Left lung (tissue), 10 donors: ENCODE data around the gene EFCAB8. TPM values are rescaled to one million over a fixed set of nuclear protein-coding genes. Genes with fewer than 3 reads are reported as not detected.

Experiments
- ATAC-seq: fragments of 200-7000 bp; cut with Tn5 transposase; one replicate; pipeline ENCODE4 v1.9.1; 2020; ENCODE audit warnings: moderate library complexity
- DNase-seq, 4 donors: peaks; one replicate each; pipeline ENCODE4 v3.0.0-alpha.2; 2013 to 2020
- H3K27ac ChIP-seq, 2 donors: fragments of 200-600 bp; sonication (generic) in 1 of 2; one replicate each; pipeline versions ENCODE4 v1.5.0 to v1.8.0; 2020 to 2021
- H3K27me3 ChIP-seq, 2 donors: fragments of 200-600 bp; sonication (generic) in 1 of 2; one replicate each; pipeline versions ENCODE4 v1.5.0 to v1.8.0; 2020 to 2021
- H3K36me3 ChIP-seq, 2 donors: fragments of 200-600 bp; sonication (generic) in 1 of 2; one replicate each; pipeline versions ENCODE4 v1.5.0 to v1.8.0; 2020 to 2021
- H3K4me1 ChIP-seq, 2 donors: fragments of 200-600 bp; one replicate each; pipeline ENCODE4 v1.8.0; 2021
- H3K4me3 ChIP-seq, 2 donors: fragments of 200-600 bp; sonication (generic) in 1 of 2; one replicate each; pipeline versions ENCODE4 v1.5.0 to v1.8.0; 2020 to 2021; ENCODE audit warnings: mild to moderate bottlenecking in 1 of 2
- H3K9me3 ChIP-seq, 2 donors: fragments of 200-600 bp; sonication (generic) in 1 of 2; one replicate each; pipeline versions ENCODE4 v1.5.0 to v1.8.0; 2020 to 2021
- intact Hi-C, 2 donors: fragments of 100-400 bp; cut with DNase I; formaldehyde crosslinking; loops; one replicate each; pipeline versions ENCODE4 v1.11.2 to v1.14.2; 2022
- polyA plus RNA-seq, 6 donors: library from polyadenylated mRNA; unstranded; fragments of 120-200 nt; gene quantifications; one replicate each; pipeline ENCODE4 v1.2.1, GENCODE V29; 2013; ENCODE audit not compliant: insufficient read length in 6 of 6
- total RNA-seq, 2 donors: library from RNA; stranded (reverse); fragmentation: NEBNext Ultra II Directional; extraction: Animal tissue kit (Norgen Biotek cat#: 25700); gene quantifications; one replicate each; pipeline ENCODE4 v1.2.1, GENCODE V29; 2021
- TF ChIP-seq, protein P1 (sequence below), 2 donors: fragments of 200-600 bp; sonication (generic) in 1 of 2; IDR thresholded peaks; one replicate each; pipeline versions ENCODE4 v1.5.0 to v1.8.0; 2021; ENCODE audit warnings: antibody characterized with exemption in 2 of 2
- donor health status: DM: no; HTN: yes; CAD: no.
- donor health status: DM: no; HTN: no; CAD: no.

Gene EFCAB8
- total and polyA plus RNA-seq, 8 donors = 0.07 to 1.0 (median 0.15) TPM; not detected in 1

DNA sequence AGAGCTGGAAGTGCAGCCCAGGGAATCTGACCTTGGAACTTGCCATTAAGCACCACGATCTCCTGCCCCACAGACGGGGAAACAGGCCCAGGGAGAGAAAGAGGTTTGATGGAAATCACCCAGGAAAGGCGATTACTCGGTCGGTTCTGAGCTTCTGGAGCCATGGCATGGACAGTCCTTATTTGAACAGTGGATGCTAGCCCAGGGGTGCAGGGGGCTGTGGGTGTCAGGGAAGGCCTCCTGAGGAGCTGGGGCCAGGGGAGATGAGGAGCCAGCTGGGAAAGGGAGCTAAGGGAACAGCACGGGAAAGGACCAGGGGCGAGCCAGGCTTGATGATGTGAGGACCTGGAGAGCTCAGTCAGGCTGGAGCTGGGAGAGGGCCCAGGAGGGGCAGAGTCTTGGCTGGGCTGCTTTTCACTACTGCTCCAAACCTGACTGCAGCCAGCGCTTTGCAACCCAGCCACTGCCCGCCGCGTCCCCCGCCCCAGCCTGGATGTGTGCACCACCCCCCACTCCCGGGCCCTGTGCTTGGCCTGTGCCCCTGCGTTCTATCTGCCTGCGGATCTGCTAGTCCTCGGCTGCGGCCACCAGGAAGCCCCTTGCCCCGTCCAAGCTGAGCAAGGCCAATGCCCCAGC, 127.7 kb downstream of the EFCAB8 start:
- ATAC-seq (no peak), DNase-seq (no peak)
- no peaks in the 10 kb centered on the region for H3K36me3 ChIP-seq
- no peak overlapping the region for H3K27ac ChIP-seq
- peaks cover 0 to 9% of the 10 kb centered on the region in 2 donors for H3K27me3 ChIP-seq
- no peaks in the 10 kb centered on the region for H3K9me3 ChIP-seq
- intact Hi-C loops = no loop called here
- TF ChIP-seq, protein P1, sequence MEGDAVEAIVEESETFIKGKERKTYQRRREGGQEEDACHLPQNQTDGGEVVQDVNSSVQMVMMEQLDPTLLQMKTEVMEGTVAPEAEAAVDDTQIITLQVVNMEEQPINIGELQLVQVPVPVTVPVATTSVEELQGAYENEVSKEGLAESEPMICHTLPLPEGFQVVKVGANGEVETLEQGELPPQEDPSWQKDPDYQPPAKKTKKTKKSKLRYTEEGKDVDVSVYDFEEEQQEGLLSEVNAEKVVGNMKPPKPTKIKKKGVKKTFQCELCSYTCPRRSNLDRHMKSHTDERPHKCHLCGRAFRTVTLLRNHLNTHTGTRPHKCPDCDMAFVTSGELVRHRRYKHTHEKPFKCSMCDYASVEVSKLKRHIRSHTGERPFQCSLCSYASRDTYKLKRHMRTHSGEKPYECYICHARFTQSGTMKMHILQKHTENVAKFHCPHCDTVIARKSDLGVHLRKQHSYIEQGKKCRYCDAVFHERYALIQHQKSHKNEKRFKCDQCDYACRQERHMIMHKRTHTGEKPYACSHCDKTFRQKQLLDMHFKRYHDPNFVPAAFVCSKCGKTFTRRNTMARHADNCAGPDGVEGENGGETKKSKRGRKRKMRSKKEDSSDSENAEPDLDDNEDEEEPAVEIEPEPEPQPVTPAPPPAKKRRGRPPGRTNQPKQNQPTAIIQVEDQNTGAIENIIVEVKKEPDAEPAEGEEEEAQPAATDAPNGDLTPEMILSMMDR (IDR thresholded peaks at IDR 0.05) = no peak
- H3K4me3 ChIP-seq = no peak overlapping the region
- H3K4me1 ChIP-seq = no peaks in the 10 kb centered on the region

DNA sequence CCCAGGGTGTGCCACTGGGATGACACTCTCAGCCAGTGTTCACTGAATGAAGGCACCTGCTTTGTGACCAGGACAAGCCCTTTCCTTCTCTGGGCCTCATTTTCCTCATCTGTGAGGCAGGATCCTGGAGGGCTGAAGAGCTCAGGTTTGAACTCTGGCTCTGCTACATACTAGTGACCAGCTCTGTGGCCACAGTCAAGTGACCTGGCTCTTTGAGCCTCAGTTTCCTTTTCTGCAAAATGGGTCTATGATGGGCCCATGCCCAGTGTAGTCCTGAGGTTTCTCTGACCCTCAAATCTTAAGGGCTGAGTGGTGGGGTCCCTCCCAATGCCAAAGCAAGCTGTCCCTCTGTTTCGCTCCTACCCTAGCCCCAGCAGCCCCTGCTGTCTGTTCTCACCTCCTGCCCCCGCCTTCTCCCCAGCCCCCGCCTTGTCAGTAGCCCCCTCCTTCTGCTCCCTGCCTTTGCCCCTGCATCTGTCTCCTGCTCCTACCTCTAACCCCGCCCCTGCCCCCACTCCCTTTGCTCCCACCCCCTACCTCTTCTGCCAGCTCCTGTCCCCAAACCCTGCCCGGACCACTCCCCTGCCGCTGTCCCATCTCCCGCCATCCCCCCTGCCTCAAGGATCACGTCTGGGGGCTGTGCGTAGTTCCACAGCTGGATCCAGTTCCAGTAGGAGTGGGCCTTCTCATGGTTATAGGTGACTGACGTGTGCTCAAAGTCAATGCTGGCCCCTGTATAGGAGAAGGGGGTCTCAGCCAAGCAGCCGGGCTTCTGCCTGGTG, 128.5 kb downstream of the EFCAB8 start:
- DNase-seq = no peak
- H3K4me3 ChIP-seq = no peak overlapping the region
- intact Hi-C loops = no loop called here
- ATAC-seq = no peak
- H3K4me1 ChIP-seq = no peaks in the 10 kb centered on the region
- H3K27ac ChIP-seq = no peak overlapping the region
- peaks cover 0 to 9% of the 10 kb centered on the region in 2 donors for H3K27me3 ChIP-seq
- TF ChIP-seq, protein P1 (IDR thresholded peaks at IDR 0.05) = no peak
- H3K9me3 ChIP-seq = no peaks in the 10 kb centered on the region
- H3K36me3 ChIP-seq = no peaks in the 10 kb centered on the region

DNA sequence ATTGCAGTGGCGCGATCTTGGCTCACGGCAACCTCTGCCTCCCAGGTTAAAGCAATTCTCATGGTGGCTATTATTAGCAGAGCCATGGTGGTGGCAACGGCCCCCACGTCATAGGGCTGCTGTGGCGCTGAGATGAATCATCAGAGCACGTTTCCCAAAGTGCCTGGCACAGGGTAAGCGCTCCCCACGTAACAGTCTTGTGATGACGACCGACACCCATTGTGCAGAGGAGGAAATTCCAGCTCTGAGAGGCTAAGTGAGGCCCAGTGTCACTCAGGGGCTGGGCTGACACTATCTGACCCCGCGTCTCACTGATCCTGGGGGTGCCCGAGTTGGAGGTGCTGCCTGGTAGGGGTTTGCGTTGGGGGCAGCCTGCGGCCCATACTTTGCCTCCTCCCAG, 129.3 kb downstream of the EFCAB8 start:
- Histone ChIP-seq H3K4me3 (no peak overlapping the region), H3K27me3 (peaks cover 0 to 9% of the 10 kb centered on the region in 2 donors), H3K9me3 (no peaks in the 10 kb centered on the region), H3K4me1 (no peaks in the 10 kb centered on the region), H3K27ac (no peak overlapping the region), H3K36me3 (no peaks in the 10 kb centered on the region)
- ATAC-seq (no peak), DNase-seq (no peak)
- intact Hi-C loops = no loop called here
- TF ChIP-seq, protein P1 (IDR thresholded peaks at IDR 0.05) = no peak

DNA sequence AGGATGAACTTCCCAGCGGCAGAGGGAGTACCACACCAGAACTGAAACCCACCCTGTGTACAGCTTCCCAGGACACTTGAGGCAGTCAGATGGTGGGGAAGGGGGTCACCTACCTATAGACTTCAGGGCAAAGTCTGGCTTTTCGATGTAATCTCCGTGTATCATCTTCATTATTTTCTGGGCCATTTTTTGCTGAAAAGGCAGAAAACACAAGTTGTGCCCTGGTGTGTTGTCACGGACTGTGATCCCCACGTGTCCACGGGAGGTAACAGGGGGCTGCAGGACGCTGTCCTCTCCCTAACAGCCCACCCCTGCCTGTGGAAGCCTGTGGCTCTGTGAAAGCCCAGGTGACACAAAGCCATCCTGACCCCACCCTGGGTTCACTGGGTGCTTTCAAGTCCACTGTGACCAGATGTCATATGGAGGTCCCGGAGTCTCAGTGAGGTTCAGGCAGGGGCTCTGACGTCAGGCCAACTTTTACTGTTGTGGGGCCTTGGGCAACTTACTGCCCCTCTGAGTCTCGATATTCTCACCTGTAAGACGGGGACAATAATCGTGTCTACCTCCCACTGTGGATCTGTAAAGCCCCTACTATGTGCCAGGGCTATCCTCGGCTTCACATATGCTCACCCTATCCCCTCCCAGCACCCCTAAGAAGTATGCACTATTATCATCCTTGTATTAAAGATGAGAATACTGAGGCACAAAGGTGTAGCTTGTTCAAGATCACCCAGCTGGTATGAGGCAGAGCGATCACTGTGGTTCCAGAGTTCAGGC, 131.0 kb downstream of the EFCAB8 start:
- no peak overlapping the region for H3K27ac ChIP-seq
- ATAC-seq = no peak
- no peaks in the 10 kb centered on the region for H3K4me1 ChIP-seq
- no peak for DNase-seq
- peaks cover 0 to 9% of the 10 kb centered on the region in 2 donors for H3K27me3 ChIP-seq
- TF ChIP-seq, protein P1 (IDR thresholded peaks at IDR 0.05) = no peak
- H3K36me3 ChIP-seq = no peaks in the 10 kb centered on the region
- H3K9me3 ChIP-seq = no peaks in the 10 kb centered on the region
- H3K4me3 ChIP-seq = no peak overlapping the region
- intact Hi-C loops = no loop called here

DNA sequence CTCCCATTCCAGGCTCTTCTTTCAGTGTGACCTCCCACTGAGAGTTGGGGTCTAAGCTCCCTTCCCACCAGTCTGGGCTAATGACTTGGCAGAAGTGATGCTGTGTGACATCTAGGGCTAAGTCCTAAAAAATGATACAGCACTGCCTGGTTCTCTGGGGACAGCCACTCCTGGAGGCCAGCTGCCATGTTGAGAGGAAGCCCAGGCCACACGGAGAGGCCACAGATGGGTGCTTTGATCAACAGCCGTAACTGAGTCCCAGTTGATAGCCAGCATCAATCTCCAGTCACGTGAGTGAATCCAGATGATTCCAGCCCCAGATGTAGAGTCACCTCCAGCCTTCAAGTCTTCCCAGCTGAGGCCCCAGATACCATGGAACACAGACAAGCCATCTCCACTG, 131.7 kb downstream of the EFCAB8 start:
- no peak overlapping the region for H3K4me3 ChIP-seq
- peaks cover 0 to 6% of the 10 kb centered on the region in 2 donors for H3K9me3 ChIP-seq
- ATAC-seq = no peak
- TF ChIP-seq, protein P1 (IDR thresholded peaks at IDR 0.05) = no peak
- H3K27ac ChIP-seq = no peak overlapping the region
- DNase-seq = no peak
- no peaks in the 10 kb centered on the region for H3K36me3 ChIP-seq
- no peaks in the 10 kb centered on the region for H3K4me1 ChIP-seq
- intact Hi-C loops = no loop called here
- peaks cover 0 to 9% of the 10 kb centered on the region in 2 donors for H3K27me3 ChIP-seq
